NCI-H146 treated with DMSO at 0.1 percent for 48 hours (cell line): ENCODE data around the gene KRCC1.
"Not testable (repeated sequence)": the region's sequence is repeated elsewhere in the genome, so short reads cannot be mapped to it uniquely, and the experiment has no call there.

Experiments
- DNase-seq: peaks from one replicate; lab custom pipeline; 2025; ENCODE audit not compliant: unreplicated experiment; lab: John Stamatoyannopoulos, UW

The KRCC1 gene

GRCh38 chr2:88003074-88003755 is 52.4 kb downstream of the KRCC1 start:
- peak; percentile 11 for DNase-seq

- DNase-seq, result no peak
Measured at GRCh38 chr2:88002359-88002707, 53.2 kb downstream of the KRCC1 start.

- DNase-seq, result not testable (repeated sequence)
Measured at GRCh38 chr2:88000474-88000873, 55.1 kb downstream of the KRCC1 start.

- no peak for DNase-seq
Measured at GRCh38 chr2:87996570-87996969, 59.0 kb downstream of the KRCC1 start.

- DNase-seq, result no peak
Measured at GRCh38 chr2:87995756-87996155, 59.8 kb downstream of the KRCC1 start.

GRCh38 chr2:87994304-87994850 is 61.2 kb downstream of the KRCC1 start:
- DNase-seq, result not testable (repeated sequence)

GRCh38 chr2:87992569-87992968 is 63.0 kb downstream of the KRCC1 start:
- not testable (repeated sequence) for DNase-seq

GRCh38 chr2:87987473-87987872 is 68.1 kb downstream of the KRCC1 start:
- DNase-seq, result not testable (repeated sequence)

GRCh38 chr2:87985902-87986301 is 69.7 kb downstream of the KRCC1 start:
- not testable (repeated sequence) for DNase-seq

GRCh38 chr2:87981182-87981581 is 74.4 kb downstream of the KRCC1 start:
- not testable (repeated sequence) for DNase-seq
